ENCODE measurements around the gene CHSY1. TPM values are rescaled to one million over a fixed set of nuclear protein-coding genes. Genes with fewer than 3 reads are reported as not detected.

CHSY1 gene
- total and polyA plus RNA-seq, 2 of the 4 experiments (the other 2 are of a cell fraction) = 40.9 to 53.2 TPM

- no peak overlapping the region for H3K4me3 ChIP-seq (ENCODE audit: insufficient read depth, low read depth, low read length)
- no peak overlapping the region; the same call in 1 of the 2 replicates for H3K14ac ChIP-seq (replicated peaks; ENCODE audit: low read depth, low read length)
- peak overlapping the region; percentile 60 for H2BK5ac ChIP-seq (ENCODE audit: low read depth, low read length, poor library complexity, severe bottlenecking)
- H3K56ac ChIP-seq (ENCODE audit: extremely low read depth, insufficient read depth, low read length) = no peak overlapping the region
- peak overlapping the region; percentile 47; the same call in 1 of the 2 replicates for H3K23ac ChIP-seq (ENCODE audit: low read depth, low read length)
- no peak overlapping the region for H4K8ac ChIP-seq (ENCODE audit: low read depth in 2 of 2, low read length in 2 of 2)
- 0 out of 2 replicates have a peak overlapping the region, but pooled peaks have one; percentile 40 for H3K4ac ChIP-seq (ENCODE audit: low read depth, low read length)
- no peak overlapping the region for H2AK9ac ChIP-seq (replicated peaks; ENCODE audit: low read depth, low read length, poor library complexity)
- no peak overlapping the region for H4K91ac ChIP-seq (ENCODE audit: insufficient read depth, low read depth, low read length)
- in situ Hi-C loops (cut with MboI; ENCODE audit: low sequenced_read_pairs) = loop anchor here (5.0 kb wide), 1 partner anchor 38 kb away; no protein-coding TSS in a partner anchor
- ChIA-PET CTCF (interaction anchor here (0.8 to 1.1 kb wide), 2 partner anchors 55 to 121 kb away, joined by 3 read pairs; no protein-coding TSS in a partner anchor), POLR2A (ENCODE audit: unreplicated experiment) (interaction anchor here (0.7 kb wide), 1 partner anchor 23 kb away, joined by 3 read pairs; no protein-coding TSS in a partner anchor)
- no peak overlapping the region for H4K5ac ChIP-seq (ENCODE audit: low read depth, low read length)
- H3K27ac ChIP-seq (ENCODE audit: insufficient read depth, low read length) = peak overlapping the region; percentile 6; the same call in 1 of the 2 replicates
- H3K9me1 ChIP-seq (ENCODE audit: insufficient read depth, low read length) = peaks cover 37% of the 10 kb centered on the region
- H2BK15ac ChIP-seq (ENCODE audit: low read depth, low read length) = no peak overlapping the region
- TF ChIP-seq CHD1 (IDR thresholded peaks at IDR 0.05; ENCODE audit: low read depth, low read length) (0 out of 2 replicates have a peak, but pooled peaks have one; percentile 28), RAD21 (IDR thresholded peaks at IDR 0.05; ENCODE audit: low read length) (no peak), RCOR1 (IDR thresholded peaks at IDR 0.05; ENCODE audit: insufficient replicate concordance, low read length) (no peak), RFX5 (IDR thresholded peaks at IDR 0.05; ENCODE audit: low read depth, low read length) (no peak)
- TF ChIP-seq, protein P1, sequence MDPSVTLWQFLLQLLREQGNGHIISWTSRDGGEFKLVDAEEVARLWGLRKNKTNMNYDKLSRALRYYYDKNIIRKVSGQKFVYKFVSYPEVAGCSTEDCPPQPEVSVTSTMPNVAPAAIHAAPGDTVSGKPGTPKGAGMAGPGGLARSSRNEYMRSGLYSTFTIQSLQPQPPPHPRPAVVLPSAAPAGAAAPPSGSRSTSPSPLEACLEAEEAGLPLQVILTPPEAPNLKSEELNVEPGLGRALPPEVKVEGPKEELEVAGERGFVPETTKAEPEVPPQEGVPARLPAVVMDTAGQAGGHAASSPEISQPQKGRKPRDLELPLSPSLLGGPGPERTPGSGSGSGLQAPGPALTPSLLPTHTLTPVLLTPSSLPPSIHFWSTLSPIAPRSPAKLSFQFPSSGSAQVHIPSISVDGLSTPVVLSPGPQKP (IDR thresholded peaks at IDR 0.05; ENCODE audit: borderline replicate concordance, low read depth, low read length) = no peak
- H3K18ac ChIP-seq (ENCODE audit: low read depth, low read length) = no peak overlapping the region
- H2AK5ac ChIP-seq (ENCODE audit: low read depth, low read length) = 0 out of 2 replicates have a peak overlapping the region, but pooled peaks have one; percentile 10
- peaks cover 20% of the 10 kb centered on the region for H3K36me3 ChIP-seq (ENCODE audit: control insufficient read depth, insufficient read depth, low read length)
- DNase-seq = no peak
- no peak overlapping the region for H2BK120ac ChIP-seq (ENCODE audit: low read depth, low read length)
- H4K20me1 ChIP-seq (ENCODE audit: insufficient read depth, low read length) = peaks cover 99% of the 10 kb centered on the region
- no peak overlapping the region for H3K9ac ChIP-seq (ENCODE audit: low read depth, low read length)
- WGBS, 2 experiments (ENCODE audit: extremely low coverage in 2 of 2, insufficient read length in 1 of 2) = 94% methylated on average over 8 of the region's 14 CpGs; no CpG with 5 or more reads in 1 of the 2 experiments
- no TSS peak for BruUV-seq (replicated peaks)
- intact Hi-C loops (cut with micrococcal nuclease) = loop anchor here (5.0 kb wide), 1 partner anchor 38 kb away; no protein-coding TSS in a partner anchor
- no peaks in the 10 kb centered on the region for H3K9me3 ChIP-seq (ENCODE audit: control insufficient read depth, insufficient read depth, low read length)
- no peak for ATAC-seq (ENCODE audit: low read depth)
- peak overlapping the region; percentile 50 for H3K4me2 ChIP-seq (ENCODE audit: low read depth, low read length)
- dilution Hi-C loops (cut with HindIII; ENCODE audit: low sequenced_read_pairs, unreplicated experiment) = no loop called here
- no peaks in the 10 kb centered on the region for H3K27me3 ChIP-seq (ENCODE audit: control insufficient read depth, insufficient read depth, low read length)
- H2AFZ ChIP-seq (replicated peaks; ENCODE audit: low read length, poor library complexity) = no peak overlapping the region
- peaks cover 0 to 71% of the 10 kb centered on the region in 2 experiments; a peak in 2 of 4 replicates for H3K79me1 ChIP-seq (ENCODE audit: low read depth in 1 of 2, low read length in 2 of 2)
- H2BK20ac ChIP-seq (ENCODE audit: low read depth, low read length) = no peak overlapping the region
- peaks cover 34% of the 10 kb centered on the region for H3K4me1 ChIP-seq (ENCODE audit: control insufficient read depth, insufficient read depth, low read length)
These were observed 6.8 kb downstream of the CHSY1 start for GRCh38 chr15:101244889-101245668.
